GM18498 (cell line): Measurements from ENCODE around the gene PSMD9.

ENCODE experiments used
- ATAC-seq: cut with Tn5 transposase; IDR thresholded peaks from one replicate; pipeline ENCODE4 v1.9.1; 2021; ENCODE audit warnings: mild to moderate bottlenecking, moderate library complexity; ENCODE audit not compliant: unreplicated experiment

PSMD9 gene

DNA sequence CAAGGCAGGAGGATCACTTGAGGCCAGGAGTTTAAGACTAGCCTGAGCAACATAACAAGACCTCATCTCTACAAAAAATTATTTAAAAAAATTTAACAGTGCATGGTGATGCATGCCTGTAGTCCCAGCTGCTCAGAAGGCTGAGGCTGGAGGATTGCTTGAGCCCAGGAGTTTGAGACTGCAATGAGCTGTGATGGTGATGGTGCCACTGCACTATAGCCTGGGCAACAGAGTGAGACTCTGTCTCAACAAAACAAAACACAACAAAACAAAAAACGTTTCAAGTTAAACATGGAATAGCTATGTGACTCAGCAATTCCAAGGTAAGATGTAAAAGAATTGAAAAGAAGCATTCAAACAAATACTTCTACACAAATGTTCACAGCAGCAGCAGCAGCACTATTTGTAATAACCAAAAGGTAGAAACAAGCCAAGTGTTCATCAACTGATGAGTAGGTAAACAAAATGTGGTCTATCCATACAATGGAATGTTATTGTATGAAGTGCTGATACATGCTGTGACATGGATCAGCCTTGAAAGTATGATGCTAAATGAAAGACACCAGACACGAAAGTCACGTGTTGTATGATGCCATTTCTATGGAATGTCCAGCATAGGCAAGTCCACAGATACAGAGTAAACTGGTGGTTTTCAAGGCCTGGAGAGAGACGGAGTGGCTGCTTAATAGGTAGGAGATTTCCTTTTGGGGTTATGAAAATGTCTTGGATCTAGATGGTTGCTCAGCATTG is 61.2 kb downstream of the PSMD9 start:
- no peak for ATAC-seq

DNA sequence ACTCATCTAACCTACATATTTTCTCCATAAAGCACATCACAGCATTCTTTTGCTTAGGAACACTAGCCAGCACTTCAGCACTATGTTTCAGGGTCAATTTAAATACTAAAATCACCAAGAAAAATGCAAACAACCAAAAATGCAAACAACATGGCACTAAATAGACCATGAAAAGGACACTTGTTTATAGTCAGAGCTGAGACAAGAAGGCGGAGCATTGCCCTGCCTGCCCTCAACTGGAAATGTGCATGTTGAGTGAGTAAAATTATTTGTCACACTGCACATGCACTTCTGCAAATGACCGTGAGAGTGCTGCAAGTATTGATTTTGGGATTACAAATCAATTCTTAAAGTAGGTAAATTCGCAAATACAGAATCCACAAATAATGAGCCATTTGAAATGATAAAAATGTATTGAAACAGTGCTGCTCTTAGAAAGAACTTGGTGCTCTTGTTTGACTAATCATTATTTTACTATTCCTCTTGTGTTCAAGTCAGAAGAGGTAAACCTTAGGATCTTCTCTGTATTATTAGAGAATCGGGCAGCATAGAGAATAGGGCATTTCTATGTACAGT is 64.6 kb downstream of the PSMD9 start:
- ATAC-seq = no peak

DNA sequence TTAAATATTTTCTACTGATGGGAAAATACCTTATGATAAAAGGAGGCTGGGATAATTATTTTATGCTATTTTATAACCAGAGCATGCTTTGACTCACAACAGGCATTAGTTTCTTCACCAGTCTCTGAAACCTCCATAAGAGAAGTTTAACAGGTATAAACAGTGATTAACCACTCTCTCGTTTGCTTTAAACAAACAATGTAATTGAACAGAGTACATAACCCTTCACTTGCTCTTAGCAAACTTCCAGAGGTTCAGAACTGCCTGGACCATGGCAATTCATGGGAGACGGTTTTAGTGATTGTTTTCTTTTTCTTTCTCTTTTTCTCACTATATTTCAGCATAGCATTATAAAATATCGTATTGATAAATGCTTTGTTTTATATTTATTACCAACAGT is 65.1 kb downstream of the PSMD9 start:
- ATAC-seq = no peak

DNA sequence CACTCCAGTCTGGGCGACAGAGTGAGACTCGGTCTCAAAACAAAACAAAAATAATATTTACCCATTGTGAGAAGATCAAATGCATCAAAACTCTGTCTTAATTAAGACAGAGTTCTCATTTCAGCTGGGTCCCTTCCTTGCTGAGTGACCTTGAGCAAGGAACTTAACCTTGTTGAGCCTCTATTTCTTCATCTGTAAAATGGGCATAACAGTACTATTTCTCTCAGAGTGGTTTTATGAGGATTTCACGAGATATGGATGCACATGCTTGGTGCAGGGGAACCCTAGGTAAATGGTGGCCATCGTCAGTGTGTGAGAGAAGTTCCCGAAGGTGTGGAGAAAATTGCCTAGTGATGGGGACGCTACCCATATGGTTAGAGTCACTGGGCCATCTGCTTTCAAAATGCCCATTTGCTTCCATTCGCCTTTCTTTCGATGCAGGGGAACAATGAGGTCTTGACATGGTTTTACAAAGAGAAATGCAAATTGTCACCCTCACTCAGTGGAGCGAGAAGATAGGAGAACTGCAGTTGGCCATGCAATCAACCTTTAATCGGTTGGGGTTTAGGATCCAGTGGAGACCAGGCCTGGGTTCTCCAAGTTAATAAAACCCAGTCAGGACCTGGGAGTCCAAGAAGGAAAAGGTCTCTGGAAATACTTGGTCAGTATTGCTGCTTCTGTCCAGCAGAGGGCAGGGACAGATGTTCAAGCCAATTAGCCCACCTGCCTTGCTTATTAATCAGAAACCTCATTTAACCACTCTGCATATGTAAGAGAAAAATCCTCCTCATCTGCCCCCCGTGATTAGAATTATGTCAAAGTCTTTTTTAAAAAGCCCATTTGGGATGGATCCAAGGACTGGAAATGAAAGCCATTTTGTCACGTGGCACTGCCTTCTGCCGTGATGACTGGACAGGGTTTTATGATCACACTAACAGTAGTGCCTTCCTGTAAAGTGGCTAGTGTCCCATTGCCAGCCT is 67.0 kb downstream of the PSMD9 start:
- ATAC-seq = no peak

DNA sequence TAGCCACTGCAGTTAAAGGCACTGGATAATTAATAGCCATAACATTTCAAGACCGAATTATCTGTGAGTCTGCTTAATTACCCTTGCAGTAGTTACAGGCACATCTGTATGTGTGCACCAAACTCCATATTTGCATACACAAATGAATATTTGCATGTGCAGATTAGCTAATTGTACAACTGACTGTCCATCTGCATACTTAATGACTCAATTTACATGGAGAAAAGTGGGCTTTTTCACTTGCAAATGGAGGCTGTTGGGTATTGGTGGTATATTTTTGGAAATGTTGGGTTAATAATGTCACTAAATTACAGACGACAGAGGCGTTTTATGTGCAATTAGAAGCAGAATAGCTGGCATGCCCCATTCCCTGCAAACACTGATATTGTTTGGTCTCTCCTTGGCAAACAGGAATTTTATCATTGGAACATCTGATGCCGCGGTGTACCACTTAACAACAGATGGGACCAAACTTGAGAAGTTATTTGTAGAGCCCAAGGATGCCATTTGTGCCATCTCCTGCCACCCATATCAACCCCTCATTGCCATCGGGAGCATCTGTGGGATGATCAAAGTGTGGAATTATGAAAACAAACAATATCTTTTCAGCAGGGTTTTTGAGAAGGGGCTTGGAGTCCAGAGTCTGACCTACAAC is 69.4 kb downstream of the PSMD9 start:
- ATAC-seq = no peak

DNA sequence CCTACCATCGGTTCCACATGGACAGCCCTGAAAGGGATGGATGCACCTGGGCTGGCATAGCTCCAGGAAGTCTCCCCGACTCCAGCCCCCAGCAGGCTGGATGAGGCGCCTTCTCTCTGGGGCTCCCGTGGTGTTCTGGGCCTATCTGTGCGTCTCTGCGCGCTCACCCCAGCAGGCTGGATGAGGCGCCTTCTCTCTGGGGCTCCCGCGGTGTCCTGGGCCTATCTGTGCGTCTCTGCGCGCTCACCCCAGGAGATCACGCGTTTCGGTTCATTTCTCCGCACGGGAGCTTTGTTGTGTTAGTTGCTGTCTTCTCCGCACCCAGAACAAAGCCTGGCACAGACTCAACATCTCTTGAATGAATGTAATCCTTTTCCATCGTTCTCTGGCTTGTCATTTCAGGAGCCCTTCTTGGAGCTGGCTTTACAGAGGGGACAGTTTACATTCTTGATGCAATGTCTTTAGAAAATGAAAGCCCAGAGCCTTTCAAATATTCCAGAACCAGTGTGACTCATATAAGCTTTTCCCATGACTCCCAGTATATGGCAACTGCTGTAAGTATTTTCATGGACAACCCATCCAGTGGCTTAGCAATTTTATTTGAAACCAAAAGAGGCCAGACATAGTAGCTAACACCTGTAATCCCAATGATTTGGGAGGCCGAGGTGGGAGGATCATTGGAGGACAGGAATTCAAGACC is 70.1 kb downstream of the PSMD9 start:
- ATAC-seq = no peak

DNA sequence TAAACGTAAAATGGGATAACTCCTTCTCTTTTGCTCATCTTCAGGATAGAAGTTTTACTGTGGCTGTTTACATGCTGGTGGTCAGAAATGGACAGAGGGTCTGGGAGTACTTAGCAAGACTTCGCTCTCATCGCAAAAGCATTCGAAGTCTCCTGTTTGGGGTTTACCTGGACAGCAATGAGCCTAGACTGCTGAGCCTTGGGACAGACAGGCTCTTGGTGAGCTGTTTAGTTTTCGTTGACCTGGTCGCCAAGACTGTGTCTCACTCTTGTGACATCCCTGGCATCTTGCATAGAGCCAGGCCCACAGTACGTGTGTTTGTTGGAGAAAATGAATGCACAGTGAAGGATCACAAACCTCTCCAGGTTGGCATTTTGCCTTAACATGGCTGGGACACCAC is 72.0 kb downstream of the PSMD9 start:
- ATAC-seq = no peak

DNA sequence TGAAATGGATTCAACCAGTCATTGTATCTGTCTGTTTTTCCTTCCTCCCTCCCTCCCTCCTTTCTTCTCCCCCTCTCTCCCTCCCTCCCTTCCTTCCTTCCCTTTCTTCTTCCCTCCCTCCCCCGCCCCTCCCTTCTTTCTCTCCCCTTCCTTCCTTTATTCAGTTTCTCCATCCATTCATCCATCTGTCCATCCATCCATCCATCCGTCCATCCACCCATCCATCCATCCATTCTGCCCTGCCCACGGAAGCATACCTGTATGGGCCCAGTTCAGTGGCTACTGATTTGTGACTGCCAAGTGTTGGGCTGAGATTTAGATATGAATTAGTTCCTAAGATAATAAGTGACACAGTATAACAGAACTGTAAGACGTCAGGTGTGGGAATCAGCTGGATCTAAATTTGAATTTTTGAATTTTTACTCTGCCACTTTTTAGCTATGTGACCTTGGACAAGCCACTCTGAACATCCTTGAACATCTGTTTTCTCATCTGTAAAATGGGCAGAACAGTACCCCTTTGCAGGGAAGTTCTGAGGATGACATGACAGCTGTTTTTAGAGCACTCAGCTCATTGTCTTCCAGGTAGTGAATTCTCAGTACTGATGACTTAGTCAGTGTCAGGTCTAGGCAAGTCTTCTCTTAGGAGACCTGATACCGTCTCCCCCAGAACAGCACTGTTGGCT is 72.7 kb downstream of the PSMD9 start:
- ATAC-seq = no peak

DNA sequence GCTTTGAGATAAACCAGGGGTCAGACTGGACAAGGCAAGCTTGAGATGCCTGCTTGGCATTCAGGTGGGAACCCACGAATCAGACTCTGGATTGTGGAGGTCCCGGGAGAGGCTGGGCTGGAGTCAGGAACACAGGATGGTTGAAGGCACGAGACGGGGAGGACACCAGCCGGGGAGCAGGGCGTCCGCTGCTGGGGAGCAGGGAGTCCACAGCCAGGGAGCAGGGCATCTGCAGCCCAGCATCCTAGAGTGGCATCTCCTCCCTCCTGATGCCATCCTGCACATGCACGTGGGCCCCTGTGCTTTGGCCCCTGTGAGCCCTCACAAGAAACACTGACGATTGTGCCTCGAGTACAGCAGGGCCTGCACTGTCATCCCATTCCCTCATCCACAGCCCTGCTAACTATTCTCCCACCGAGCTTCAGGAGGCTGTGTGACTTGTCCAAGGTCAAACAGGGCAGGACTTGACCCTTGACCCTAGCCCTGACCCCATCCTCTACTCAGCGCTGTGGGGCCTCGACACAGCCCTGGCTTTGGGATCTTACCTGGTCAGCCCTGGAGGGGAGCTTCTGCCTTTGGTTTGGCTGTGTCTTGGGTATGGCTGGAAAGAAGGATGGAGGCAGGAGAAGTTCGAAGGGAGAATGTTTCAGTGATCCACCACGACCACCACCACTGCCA is 74.9 kb downstream of the PSMD9 start:
- ATAC-seq = no peak

DNA sequence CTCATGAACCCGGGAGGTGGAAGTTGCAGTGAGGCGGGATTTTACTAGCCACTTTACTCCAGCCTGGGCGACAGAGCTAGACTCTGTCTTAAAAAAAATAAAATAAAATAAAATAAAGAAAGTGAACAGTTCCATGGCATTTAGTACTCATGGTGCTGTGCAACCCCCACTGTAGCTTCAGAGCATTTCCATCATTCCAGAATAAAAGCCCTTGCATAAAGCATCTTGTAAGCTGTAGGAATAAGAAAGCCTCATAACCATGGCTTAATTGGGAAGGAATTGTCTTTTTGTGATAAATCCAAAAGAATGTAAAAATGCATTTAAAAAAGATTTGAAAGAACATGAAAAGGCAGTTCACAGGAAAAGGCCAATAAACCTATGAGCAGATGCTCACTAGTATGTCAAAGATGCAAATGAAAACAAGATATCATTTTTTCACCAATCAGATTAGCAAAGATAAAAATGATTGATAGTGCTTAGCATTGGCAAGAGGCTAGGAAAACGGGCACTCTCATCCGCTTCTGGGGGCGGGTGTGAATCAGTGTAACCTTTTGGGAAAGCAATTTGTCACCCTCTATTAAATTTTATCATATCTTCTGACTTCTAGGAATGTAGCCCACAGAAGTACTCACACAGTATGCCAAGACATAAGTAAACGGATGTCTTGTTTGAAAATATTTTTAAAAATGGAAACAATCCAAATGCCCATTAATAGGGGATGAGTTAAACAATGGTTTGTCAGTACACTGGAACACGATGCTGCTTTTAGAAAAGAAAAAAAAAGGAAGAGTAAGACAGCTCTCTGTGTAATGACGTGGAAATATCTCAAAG is 76.4 kb downstream of the PSMD9 start:
- ATAC-seq = no peak

DNA sequence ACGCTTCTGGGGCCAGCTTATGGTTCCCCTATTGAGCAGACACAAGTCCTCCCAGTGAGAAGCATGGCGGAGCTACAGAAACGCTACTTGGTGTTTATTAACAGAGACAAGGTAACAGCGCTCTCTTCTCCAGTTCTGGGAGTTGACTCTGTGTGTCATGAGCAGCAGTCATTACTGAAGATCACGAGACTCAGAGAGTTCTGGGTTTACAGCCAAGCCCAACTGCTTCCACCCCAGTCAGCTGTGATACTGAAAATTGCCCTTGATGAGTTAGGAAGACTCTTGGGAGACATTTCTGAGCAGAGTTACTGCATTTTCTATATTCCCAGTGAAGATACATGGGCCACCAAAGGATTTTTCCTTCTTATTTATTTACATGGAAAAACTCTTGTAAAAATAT is 78.4 kb downstream of the PSMD9 start:
- no peak for ATAC-seq
